ENCODE data around the gene GALNT17. TPM values are rescaled to one million over a fixed set of nuclear protein-coding genes. Genes with fewer than 3 reads are reported as not detected.

The GALNT17 gene
- polyA plus RNA-seq, 1 experiment: not detected

DNA sequence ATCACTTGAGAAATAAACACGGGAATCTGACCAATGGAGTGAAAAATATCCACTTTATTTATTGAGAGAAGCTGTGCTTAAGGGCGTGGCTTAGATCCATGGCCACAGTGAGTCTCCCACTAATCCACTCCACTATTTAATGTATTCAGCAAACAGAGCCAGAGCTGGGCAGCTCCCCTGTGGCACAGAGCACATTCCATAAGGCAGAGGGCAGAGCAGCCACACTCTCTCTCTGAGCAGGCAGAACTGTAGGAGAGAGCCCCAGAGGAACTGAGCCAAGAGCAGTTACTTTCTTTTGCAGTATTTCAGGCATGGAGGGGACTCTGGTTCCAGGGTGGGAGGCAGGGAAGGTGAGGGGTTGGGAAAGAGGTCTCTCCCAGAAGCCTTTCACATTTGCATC lies 106.0 kb downstream of the GALNT17 start:
- no peak overlapping the region for H3K27ac ChIP-seq (ENCODE audit: low read depth, low read length)
- H3K9me3 ChIP-seq (ENCODE audit: control insufficient read depth, insufficient read depth, low read length): peaks cover 37% of the 10 kb centered on the region
- no peak overlapping the region for H3K4me3 ChIP-seq (ENCODE audit: low read depth, low read length)
- TF ChIP-seq, protein P1, sequence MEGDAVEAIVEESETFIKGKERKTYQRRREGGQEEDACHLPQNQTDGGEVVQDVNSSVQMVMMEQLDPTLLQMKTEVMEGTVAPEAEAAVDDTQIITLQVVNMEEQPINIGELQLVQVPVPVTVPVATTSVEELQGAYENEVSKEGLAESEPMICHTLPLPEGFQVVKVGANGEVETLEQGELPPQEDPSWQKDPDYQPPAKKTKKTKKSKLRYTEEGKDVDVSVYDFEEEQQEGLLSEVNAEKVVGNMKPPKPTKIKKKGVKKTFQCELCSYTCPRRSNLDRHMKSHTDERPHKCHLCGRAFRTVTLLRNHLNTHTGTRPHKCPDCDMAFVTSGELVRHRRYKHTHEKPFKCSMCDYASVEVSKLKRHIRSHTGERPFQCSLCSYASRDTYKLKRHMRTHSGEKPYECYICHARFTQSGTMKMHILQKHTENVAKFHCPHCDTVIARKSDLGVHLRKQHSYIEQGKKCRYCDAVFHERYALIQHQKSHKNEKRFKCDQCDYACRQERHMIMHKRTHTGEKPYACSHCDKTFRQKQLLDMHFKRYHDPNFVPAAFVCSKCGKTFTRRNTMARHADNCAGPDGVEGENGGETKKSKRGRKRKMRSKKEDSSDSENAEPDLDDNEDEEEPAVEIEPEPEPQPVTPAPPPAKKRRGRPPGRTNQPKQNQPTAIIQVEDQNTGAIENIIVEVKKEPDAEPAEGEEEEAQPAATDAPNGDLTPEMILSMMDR (IDR thresholded peaks at IDR 0.05; ENCODE audit: low read depth, low read length): no peak
- ChIA-PET POLR2A (no interaction called here), CTCF (interaction anchor here (0.7 kb wide), 1 partner anchor 105 kb away, joined by 6 read pairs; no protein-coding TSS in a partner anchor)
- no peaks in the 10 kb centered on the region for H3K27me3 ChIP-seq (ENCODE audit: control insufficient read depth, insufficient read depth, low read length)
- DNase-seq (ENCODE audit: low read depth, low spot score): no peak

DNA sequence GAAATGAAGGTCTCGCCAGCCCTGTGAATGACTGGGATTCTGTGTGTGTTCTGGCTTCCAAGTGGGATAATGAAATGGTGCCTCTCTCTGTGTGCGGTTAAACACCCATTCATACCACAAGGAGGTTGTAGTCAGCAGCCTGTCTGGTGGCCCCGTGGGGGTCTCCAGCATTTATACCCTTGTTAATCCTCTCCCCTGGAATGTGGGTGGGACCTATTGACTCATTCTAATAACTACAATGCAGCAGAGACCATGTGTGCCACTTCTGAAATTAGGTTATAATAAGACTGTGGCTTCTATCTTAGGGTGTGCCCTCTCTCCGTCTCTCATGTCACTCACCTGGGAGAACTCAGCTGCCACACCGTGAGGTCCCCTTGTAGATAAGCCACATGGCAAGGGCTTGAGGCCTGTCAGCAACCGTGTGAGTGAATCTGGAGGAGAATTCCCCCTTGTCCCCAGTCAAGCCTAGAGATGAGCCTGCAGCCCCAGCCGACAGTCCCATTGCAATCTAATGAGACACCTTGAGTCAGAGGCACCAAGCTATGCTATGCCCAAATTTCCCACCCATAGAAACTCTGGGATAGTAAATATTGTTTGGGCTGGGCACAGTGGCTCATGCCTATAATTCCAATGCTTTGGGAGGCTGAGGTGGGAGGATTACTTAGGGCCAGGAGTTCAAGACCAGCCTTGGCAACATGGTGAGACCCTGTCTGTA lies 106.8 kb downstream of the GALNT17 start:
- DNase-seq (ENCODE audit: low read depth, low spot score): no peak
- ChIA-PET CTCF (no interaction called here), POLR2A (no interaction called here)
- Histone ChIP-seq H3K4me3 (ENCODE audit: low read depth, low read length) (no peak overlapping the region), H3K27me3 (ENCODE audit: control insufficient read depth, insufficient read depth, low read length) (no peaks in the 10 kb centered on the region), H3K9me3 (ENCODE audit: control insufficient read depth, insufficient read depth, low read length) (peaks cover 29% of the 10 kb centered on the region), H3K27ac (ENCODE audit: low read depth, low read length) (no peak overlapping the region)
- TF ChIP-seq, protein P1 (IDR thresholded peaks at IDR 0.05; ENCODE audit: low read depth, low read length): no peak

DNA sequence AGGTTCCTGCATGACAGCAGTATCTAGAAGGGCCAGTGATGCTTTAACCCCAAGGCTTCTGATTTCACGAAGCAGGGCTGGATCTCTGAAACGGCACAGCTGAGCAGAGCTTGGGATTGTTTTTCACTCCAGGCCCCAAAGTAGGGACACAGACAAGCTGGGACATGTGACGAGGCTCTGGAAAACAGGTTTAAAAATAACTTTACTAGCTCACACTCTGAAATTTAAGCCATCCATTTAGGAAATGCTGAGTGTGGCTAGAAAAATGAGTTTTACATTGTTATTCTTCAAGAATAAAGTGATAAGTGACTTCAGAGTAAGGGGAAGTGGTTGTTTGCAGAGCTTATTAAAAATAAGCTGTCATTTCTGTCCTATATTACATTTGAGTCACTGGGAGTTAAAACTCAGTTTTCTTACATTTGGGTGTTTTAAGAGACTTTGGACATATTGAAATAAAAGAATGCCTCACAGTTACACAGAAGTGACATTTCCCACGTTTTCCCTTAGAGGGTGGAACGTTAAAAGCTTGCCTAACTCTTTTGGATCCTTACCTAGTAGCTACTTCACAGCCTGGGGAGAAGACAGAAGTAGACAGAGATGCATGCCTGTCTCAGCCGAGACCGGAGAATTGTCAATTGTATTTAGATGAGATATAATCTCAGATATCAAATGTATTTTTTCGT lies 107.8 kb downstream of the GALNT17 start:
- Histone ChIP-seq H3K27ac (ENCODE audit: low read depth, low read length) (no peak overlapping the region), H3K4me3 (ENCODE audit: low read depth, low read length) (no peak overlapping the region), H3K9me3 (ENCODE audit: control insufficient read depth, insufficient read depth, low read length) (peaks cover 32% of the 10 kb centered on the region), H3K27me3 (ENCODE audit: control insufficient read depth, insufficient read depth, low read length) (no peaks in the 10 kb centered on the region)
- CTCF ChIA-PET: no interaction called here
- DNase-seq (ENCODE audit: low read depth, low spot score): no peak
- POLR2A ChIA-PET: no interaction called here
- TF ChIP-seq, protein P1 (IDR thresholded peaks at IDR 0.05; ENCODE audit: low read depth, low read length): no peak

DNA sequence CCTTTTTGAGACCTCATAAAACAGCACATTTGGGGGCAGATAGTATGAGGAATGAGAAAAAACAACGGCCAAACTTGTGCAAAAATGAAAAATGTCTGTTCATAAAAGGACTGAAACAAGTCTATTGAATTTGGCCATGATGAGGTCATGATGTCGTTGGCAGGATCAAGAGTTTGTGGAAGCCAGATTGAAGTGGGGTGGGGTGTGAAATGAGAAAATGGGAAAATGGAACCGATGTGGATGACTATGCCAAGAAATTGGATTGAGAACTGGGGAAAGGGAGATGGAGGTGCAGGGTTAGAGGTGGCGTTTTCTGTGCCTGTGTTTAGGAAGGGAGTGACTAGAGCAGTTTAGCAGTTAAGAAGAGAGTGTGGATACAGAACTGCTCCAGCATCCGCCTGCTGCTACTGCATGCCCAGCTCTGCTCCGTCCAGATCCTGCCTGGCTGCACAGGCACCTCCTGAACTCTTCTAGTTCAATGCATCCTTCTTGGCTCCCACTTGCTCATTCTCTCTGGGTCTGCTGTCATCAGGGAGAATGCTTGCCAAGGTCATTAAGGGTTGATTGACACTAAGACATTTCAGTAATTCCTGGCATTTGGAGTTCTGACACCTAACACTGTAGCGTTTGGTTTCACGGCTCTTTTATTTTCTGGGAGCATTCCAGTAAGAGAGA lies 111.9 kb downstream of the GALNT17 start:
- H3K4me3 ChIP-seq (ENCODE audit: low read depth, low read length): no peak overlapping the region
- no peak overlapping the region for H3K27ac ChIP-seq (ENCODE audit: low read depth, low read length)
- no peaks in the 10 kb centered on the region for H3K27me3 ChIP-seq (ENCODE audit: control insufficient read depth, insufficient read depth, low read length)
- POLR2A ChIA-PET: no interaction called here
- H3K9me3 ChIP-seq (ENCODE audit: control insufficient read depth, insufficient read depth, low read length): peaks cover 36% of the 10 kb centered on the region
- CTCF ChIA-PET: no interaction called here
- TF ChIP-seq, protein P1 (IDR thresholded peaks at IDR 0.05; ENCODE audit: low read depth, low read length): no peak
- DNase-seq (ENCODE audit: low read depth, low spot score): no peak

GRCh38 chr7:71245038-71245437 lies 113.1 kb downstream of the GALNT17 start:
- CTCF ChIA-PET: no interaction called here

More at GRCh38 chr7:71245038-71245437, 113.1 kb downstream of the GALNT17 start:
- H3K4me3 ChIP-seq (ENCODE audit: low read depth, low read length): no peak overlapping the region
- DNase-seq (ENCODE audit: low read depth, low spot score): no peak
- H3K27me3 ChIP-seq (ENCODE audit: control insufficient read depth, insufficient read depth, low read length): no peaks in the 10 kb centered on the region
- TF ChIP-seq, protein P1 (IDR thresholded peaks at IDR 0.05; ENCODE audit: low read depth, low read length): no peak
- peaks cover 30% of the 10 kb centered on the region for H3K9me3 ChIP-seq (ENCODE audit: control insufficient read depth, insufficient read depth, low read length)
- POLR2A ChIA-PET: no interaction called here
- H3K27ac ChIP-seq (ENCODE audit: low read depth, low read length): no peak overlapping the region

Data from AG04450 (cell line).